ENCODE results near the gene ZNF200.
A peak's percentile ranks its signal among the peaks of the same experiment; 100 is the strongest.

Gene ZNF200

DNA sequence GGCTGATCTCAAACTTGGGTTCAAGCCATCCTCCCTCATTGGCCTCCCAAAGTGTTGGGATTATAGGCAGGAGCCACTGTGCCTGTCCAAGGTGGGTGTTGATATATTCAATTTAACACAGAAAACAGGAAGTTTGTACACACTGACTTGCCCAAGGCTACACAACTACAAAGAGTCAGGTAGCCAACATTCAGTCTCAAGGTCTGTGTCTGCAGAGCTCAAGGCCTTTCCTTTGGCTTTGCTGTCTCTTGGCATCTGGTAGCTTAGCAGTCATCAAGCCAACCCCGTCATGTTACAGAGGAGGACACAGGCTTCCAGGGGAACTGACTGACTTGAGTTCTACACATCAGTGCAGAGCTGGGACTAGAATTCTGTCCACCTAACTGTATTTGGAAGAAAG is 33.3 kb upstream of the ZNF200 start:
- Histone ChIP-seq H3K4me1 (peaks cover 12% of the 10 kb centered on the region), H3K9me3 (peaks cover 9% of the 10 kb centered on the region; the same call in 1 of the 2 replicates), H3K27ac (no peak overlapping the region), H3K36me3 (peaks cover 13% of the 10 kb centered on the region; the same call in 1 of the 2 replicates), H3K9ac (no peak overlapping the region), H3K4me3 (no peak overlapping the region), H3K4me2 (no peak overlapping the region), H4K20me1 (no peaks in the 10 kb centered on the region), H3K27me3 (no peaks in the 10 kb centered on the region)
- no peak for TF ChIP-seq Cebpa-rat (IDR thresholded peaks at IDR 0.05)

- H3K27ac ChIP-seq, result no peak overlapping the region
- no peak overlapping the region for H3K4me3 ChIP-seq
- peaks cover 9% of the 10 kb centered on the region; the same call in 1 of the 2 replicates for H3K9me3 ChIP-seq
- H3K27me3 ChIP-seq, result no peaks in the 10 kb centered on the region
- H3K36me3 ChIP-seq, result peaks cover 13% of the 10 kb centered on the region; the same call in 1 of the 2 replicates
- no peak overlapping the region for H3K4me2 ChIP-seq
- H3K9ac ChIP-seq, result no peak overlapping the region
- H3K4me1 ChIP-seq, result peaks cover 21% of the 10 kb centered on the region
- TF ChIP-seq Cebpa-rat (IDR thresholded peaks at IDR 0.05), result no peak
- no peaks in the 10 kb centered on the region for H4K20me1 ChIP-seq
Measured at GRCh38 chr16:3266873-3267537, 32.0 kb upstream of the ZNF200 start.

DNA sequence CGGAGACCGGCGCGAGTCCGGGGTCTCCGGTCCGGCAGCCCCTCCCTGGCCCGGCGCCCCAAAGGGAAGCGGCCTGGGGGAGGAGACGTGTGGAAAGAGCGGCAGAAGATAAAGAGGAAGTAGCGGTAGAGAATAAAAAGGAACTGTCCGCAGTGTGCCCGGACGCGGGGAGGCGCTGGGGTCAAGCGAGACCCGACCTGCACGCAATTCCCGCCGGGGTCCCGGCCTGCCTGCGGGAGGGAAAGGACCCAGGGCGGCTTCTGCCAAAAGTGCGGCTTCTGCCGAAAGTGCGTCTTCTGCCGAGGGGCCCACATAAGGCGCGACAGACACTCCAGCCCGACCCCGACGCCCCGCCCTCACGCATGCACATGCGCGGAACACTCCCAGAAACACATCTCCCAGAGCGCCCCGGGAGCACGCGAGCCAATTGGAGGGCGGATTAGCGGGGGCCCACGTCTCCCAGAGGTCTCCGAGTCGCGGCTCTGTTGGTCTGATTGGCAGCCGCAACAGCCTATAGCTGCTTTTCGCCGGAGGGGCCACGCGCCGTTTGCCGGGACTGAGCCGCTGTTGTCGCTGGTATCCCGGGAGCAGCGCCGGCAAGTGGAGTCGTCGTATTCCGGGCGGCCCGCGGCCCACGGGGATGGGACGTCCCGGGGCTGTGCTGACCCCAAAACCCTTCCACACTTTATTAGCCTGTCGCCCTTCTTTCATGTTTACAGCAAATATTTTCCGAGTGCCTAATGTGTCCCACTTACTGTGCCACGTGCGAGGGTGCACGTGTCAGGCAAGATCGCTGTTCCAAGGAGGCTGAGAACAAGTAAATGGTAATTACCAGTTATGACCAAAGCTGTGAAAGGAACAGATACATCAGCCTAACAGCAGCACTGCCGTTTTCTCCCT is 29.4 kb upstream of the ZNF200 start:
- no peak for TF ChIP-seq Cebpa-rat (IDR thresholded peaks at IDR 0.05)
- Histone ChIP-seq H3K4me3 (peak overlapping the region; percentile 93), H4K20me1 (no peaks in the 10 kb centered on the region), H3K9ac (peak overlapping the region; percentile 89), H3K4me2 (peak overlapping the region; percentile 84), H3K4me1 (peaks cover 21% of the 10 kb centered on the region), H3K9me3 (no peaks in the 10 kb centered on the region; the same call in 1 of the 2 replicates), H3K27me3 (no peaks in the 10 kb centered on the region), H3K36me3 (peaks cover 13% of the 10 kb centered on the region; the same call in 1 of the 2 replicates), H3K27ac (peak overlapping the region; percentile 92)

GRCh38 chr16:3262517-3262916 is 27.6 kb upstream of the ZNF200 start:
- peaks cover 21% of the 10 kb centered on the region for H3K4me1 ChIP-seq
- H3K27me3 ChIP-seq, result no peaks in the 10 kb centered on the region
- H3K9ac ChIP-seq, result no peak overlapping the region
- H3K4me3 ChIP-seq, result no peak overlapping the region
- H3K4me2 ChIP-seq, result peak overlapping the region; percentile 84
- TF ChIP-seq Cebpa-rat (IDR thresholded peaks at IDR 0.05), result no peak
- H3K9me3 ChIP-seq, result no peaks in the 10 kb centered on the region
- H3K27ac ChIP-seq, result no peak overlapping the region
- no peaks in the 10 kb centered on the region for H4K20me1 ChIP-seq
- H3K36me3 ChIP-seq, result 0 out of 2 replicates have a peak, but pooled peaks cover 5% of the 10 kb centered on the region

GRCh38 chr16:3259836-3260235 is 24.9 kb upstream of the ZNF200 start:
- Histone ChIP-seq H3K4me3 (no peak overlapping the region), H3K4me2 (no peak overlapping the region), H3K27me3 (no peaks in the 10 kb centered on the region), H3K27ac (no peak overlapping the region), H3K9ac (no peak overlapping the region), H3K4me1 (peaks cover 13% of the 10 kb centered on the region), H3K36me3 (no peaks in the 10 kb centered on the region), H4K20me1 (no peaks in the 10 kb centered on the region), H3K9me3 (no peaks in the 10 kb centered on the region)
- no peak for TF ChIP-seq Cebpa-rat (IDR thresholded peaks at IDR 0.05)

DNA sequence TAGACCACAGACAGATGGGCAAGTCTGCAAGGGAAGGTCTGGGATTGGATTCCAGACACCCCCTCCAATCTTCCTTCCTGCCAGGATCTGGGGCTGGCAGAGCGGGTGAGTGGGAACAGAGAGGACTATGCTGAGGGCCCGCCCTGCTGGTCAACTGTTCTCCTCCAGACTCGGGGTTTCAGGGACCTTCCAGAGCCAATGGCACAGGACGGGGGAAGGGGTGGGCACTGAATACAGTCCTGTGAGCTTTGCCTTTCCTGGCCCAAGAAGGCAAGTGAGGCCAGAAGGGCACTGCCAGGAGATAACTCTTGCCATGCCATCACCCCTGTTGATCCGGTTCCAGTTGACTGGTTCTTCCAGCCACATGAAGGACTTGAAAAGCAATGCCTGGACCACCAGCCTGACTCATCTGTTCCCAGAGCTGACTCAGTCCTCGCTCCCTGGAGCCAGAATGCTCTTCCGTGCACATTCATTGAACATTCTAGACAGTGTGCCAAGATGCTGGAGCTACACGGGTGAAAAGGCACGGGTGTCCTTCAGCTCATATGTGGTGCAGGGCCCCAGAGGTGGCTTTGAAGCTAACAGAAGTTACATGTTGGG is 22.0 kb upstream of the ZNF200 start:
- Histone ChIP-seq H3K27ac (no peak overlapping the region), H3K27me3 (no peaks in the 10 kb centered on the region), H3K36me3 (no peaks in the 10 kb centered on the region), H3K4me1 (no peaks in the 10 kb centered on the region), H4K20me1 (no peaks in the 10 kb centered on the region), H3K4me3 (no peak overlapping the region), H3K9me3 (no peaks in the 10 kb centered on the region), H3K9ac (no peak overlapping the region), H3K4me2 (no peak overlapping the region)
- no peak for TF ChIP-seq Cebpa-rat (IDR thresholded peaks at IDR 0.05)

DNA sequence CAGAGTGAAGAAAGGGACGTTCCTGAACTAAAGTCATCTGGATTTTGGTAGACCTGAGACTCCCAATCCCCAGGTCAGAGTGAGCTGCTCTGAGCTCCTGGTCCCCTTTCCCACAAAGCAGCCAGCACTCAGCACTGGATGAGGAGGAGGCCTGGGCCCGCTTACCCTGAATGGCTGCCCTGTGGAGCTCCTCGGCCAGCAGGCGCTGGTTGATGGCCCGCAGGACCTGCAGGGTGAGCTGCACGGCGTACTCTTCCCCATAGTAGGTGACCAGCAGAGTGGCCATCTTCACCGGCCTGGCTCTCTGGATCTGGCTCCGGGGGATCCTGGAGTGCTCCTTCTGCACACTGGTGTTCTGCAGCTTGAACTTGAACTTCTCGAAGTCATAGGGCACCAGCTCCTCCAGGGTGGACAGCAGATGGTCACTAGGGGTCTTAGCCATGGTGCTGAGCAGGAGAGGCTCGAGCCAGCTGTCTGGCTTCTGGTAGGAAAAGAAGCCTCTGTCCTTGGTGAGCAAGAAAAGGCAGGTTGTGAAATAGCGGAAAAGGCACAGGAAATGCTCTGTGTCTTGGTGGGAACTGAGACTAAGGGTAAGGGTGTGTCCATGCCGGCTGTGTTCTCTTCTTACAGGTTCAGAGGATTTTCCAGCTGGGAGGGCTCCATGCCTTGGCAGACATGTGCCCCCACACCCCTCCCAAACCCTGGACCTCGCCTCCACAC is 21.3 kb upstream of the ZNF200 start, which contains the start of gene MEFV:
MEFV (minus strand) TSS at position 488 of the 720 bp plus-strand sequence; CDS start at position 442, 46 bp downstream.
- H3K27ac ChIP-seq, result no peak within 1 kb of the TSS
- no peaks in the 10 kb centered on the region for H3K4me1 ChIP-seq
- H3K36me3 ChIP-seq, result no peaks in the 10 kb centered on the region
- H3K9me3 ChIP-seq, result no peaks in the 10 kb centered on the region
- no peaks in the 10 kb centered on the region for H4K20me1 ChIP-seq
- no peak within 1 kb of the TSS for H3K9ac ChIP-seq
- H3K4me3 ChIP-seq, result no peak within 1 kb of the TSS
- H3K27me3 ChIP-seq, result no peaks in the 10 kb centered on the region
- TF ChIP-seq Cebpa-rat (IDR thresholded peaks at IDR 0.05), result no peak
- no peak within 1 kb of the TSS for H3K4me2 ChIP-seq

- Histone ChIP-seq H3K27me3 (no peaks in the 10 kb centered on the region), H3K27ac (no peak overlapping the region), H3K4me3 (no peak overlapping the region), H3K9me3 (no peaks in the 10 kb centered on the region), H3K4me1 (no peaks in the 10 kb centered on the region), H3K9ac (no peak overlapping the region), H4K20me1 (no peaks in the 10 kb centered on the region), H3K4me2 (no peak overlapping the region), H3K36me3 (no peaks in the 10 kb centered on the region)
- no peak for TF ChIP-seq Cebpa-rat (IDR thresholded peaks at IDR 0.05)
Measured at GRCh38 chr16:3254309-3254708, 19.4 kb upstream of the ZNF200 start.

DNA sequence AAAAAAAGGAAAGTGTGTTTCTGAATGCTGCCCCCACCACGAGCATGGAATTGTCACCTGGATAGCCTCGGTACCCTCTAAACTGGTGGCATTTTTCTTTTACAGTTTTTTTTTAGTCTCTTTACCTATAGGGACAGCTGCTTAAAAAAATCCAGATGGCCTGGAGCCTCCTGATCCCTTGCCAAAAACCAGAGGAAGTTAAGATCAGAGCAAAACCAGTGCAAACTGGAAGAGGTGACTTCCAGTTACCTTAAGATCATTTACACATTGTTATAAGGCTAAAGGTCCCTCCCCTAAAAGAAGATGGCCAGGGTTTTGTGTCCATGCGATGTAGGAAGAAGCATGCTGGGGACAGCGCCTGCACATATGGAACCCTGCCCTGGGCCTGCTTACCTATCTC is 18.0 kb upstream of the ZNF200 start:
- H3K4me2 ChIP-seq, result no peak overlapping the region
- H3K9ac ChIP-seq, result no peak overlapping the region
- no peaks in the 10 kb centered on the region for H4K20me1 ChIP-seq
- no peak for TF ChIP-seq Cebpa-rat (IDR thresholded peaks at IDR 0.05)
- no peaks in the 10 kb centered on the region for H3K9me3 ChIP-seq
- no peaks in the 10 kb centered on the region for H3K4me1 ChIP-seq
- no peaks in the 10 kb centered on the region for H3K36me3 ChIP-seq
- H3K27me3 ChIP-seq, result no peaks in the 10 kb centered on the region
- no peak overlapping the region for H3K27ac ChIP-seq
- H3K4me3 ChIP-seq, result no peak overlapping the region

Data from BLaER1 (cell line).